Measurements from ENCODE around the gene RNPEPL1.
A peak's percentile ranks its signal among the peaks of the same experiment; 100 is the strongest.

RNPEPL1 gene

GRCh38 chr2:240569998-240570530, 1.8 kb downstream of the RNPEPL1 start:
- no peak for TF ChIP-seq Cebpa-rat (IDR thresholded peaks at IDR 0.05)
- Histone ChIP-seq H3K36me3 (peaks cover 43% of the 10 kb centered on the region), H3K4me1 (peaks cover 54% of the 10 kb centered on the region), H3K27me3 (no peaks in the 10 kb centered on the region), H4K20me1 (peaks cover 62% of the 10 kb centered on the region), H3K9me3 (no peaks in the 10 kb centered on the region), H3K4me3 (peak overlapping the region; percentile 86), H3K27ac (peak overlapping the region; percentile 96), H3K4me2 (peak overlapping the region; percentile 99), H3K9ac (peak overlapping the region; percentile 89)

GRCh38 chr2:240570531-240571313, 2.4 kb downstream of the RNPEPL1 start:
- Histone ChIP-seq H3K27ac (peak overlapping the region; percentile 27), H3K36me3 (peaks cover 49% of the 10 kb centered on the region), H3K4me3 (peak overlapping the region; percentile 86; the same call in 1 of the 2 replicates), H4K20me1 (peaks cover 68% of the 10 kb centered on the region), H3K9ac (peak overlapping the region; percentile 89), H3K4me2 (peak overlapping the region; percentile 99), H3K4me1 (peaks cover 48% of the 10 kb centered on the region), H3K9me3 (no peaks in the 10 kb centered on the region), H3K27me3 (no peaks in the 10 kb centered on the region)
- no peak for TF ChIP-seq Cebpa-rat (IDR thresholded peaks at IDR 0.05)

- no peak overlapping the region for H3K4me3 ChIP-seq
- H3K9ac ChIP-seq = 0 out of 2 replicates have a peak overlapping the region, but pooled peaks have one; percentile 89
- no peaks in the 10 kb centered on the region for H3K9me3 ChIP-seq
- TF ChIP-seq Cebpa-rat (IDR thresholded peaks at IDR 0.05) = no peak
- peaks cover 75% of the 10 kb centered on the region for H4K20me1 ChIP-seq
- H3K36me3 ChIP-seq = peaks cover 56% of the 10 kb centered on the region
- H3K27me3 ChIP-seq = no peaks in the 10 kb centered on the region
- peak overlapping the region; percentile 27 for H3K27ac ChIP-seq
- peak overlapping the region; percentile 99 for H3K4me2 ChIP-seq
- H3K4me1 ChIP-seq = peaks cover 42% of the 10 kb centered on the region
These were observed 3.2 kb downstream of the RNPEPL1 start for GRCh38 chr2:240571314-240571973.

GRCh38 chr2:240572141-240573031, 4.1 kb downstream of the RNPEPL1 start:
- H3K27me3 ChIP-seq = no peaks in the 10 kb centered on the region
- no peak overlapping the region for H3K4me2 ChIP-seq
- no peak overlapping the region for H3K4me3 ChIP-seq
- no peaks in the 10 kb centered on the region for H3K9me3 ChIP-seq
- H4K20me1 ChIP-seq = peaks cover 85% of the 10 kb centered on the region
- TF ChIP-seq Cebpa-rat (IDR thresholded peaks at IDR 0.05) = no peak
- H3K36me3 ChIP-seq = peaks cover 66% of the 10 kb centered on the region
- no peak overlapping the region for H3K27ac ChIP-seq
- peaks cover 33% of the 10 kb centered on the region for H3K4me1 ChIP-seq
- no peak overlapping the region for H3K9ac ChIP-seq

- Histone ChIP-seq H3K4me1 (peaks cover 27% of the 10 kb centered on the region), H3K27me3 (no peaks in the 10 kb centered on the region), H3K9me3 (no peaks in the 10 kb centered on the region), H3K36me3 (peaks cover 73% of the 10 kb centered on the region), H3K27ac (0 out of 2 replicates have a peak overlapping the region, but pooled peaks have one; percentile 26), H3K4me2 (no peak overlapping the region), H4K20me1 (peaks cover 92% of the 10 kb centered on the region), H3K4me3 (no peak overlapping the region), H3K9ac (no peak overlapping the region)
- TF ChIP-seq Cebpa-rat (IDR thresholded peaks at IDR 0.05) = no peak
These were observed 4.8 kb downstream of the RNPEPL1 start for GRCh38 chr2:240573071-240573515.

GRCh38 chr2:240573516-240574385, 5.5 kb downstream of the RNPEPL1 start:
- Histone ChIP-seq H3K9me3 (no peaks in the 10 kb centered on the region), H3K36me3 (peaks cover 79% of the 10 kb centered on the region), H4K20me1 (peaks cover 98% of the 10 kb centered on the region), H3K27ac (0 out of 2 replicates have a peak overlapping the region, but pooled peaks have one; percentile 26), H3K9ac (no peak overlapping the region), H3K27me3 (no peaks in the 10 kb centered on the region), H3K4me1 (peaks cover 27% of the 10 kb centered on the region), H3K4me2 (no peak overlapping the region), H3K4me3 (no peak overlapping the region)
- TF ChIP-seq Cebpa-rat (IDR thresholded peaks at IDR 0.05) = no peak

- Histone ChIP-seq H4K20me1 (peaks cover 99% of the 10 kb centered on the region), H3K36me3 (peaks cover 87% of the 10 kb centered on the region), H3K4me2 (no peak overlapping the region), H3K9me3 (no peaks in the 10 kb centered on the region), H3K27ac (no peak overlapping the region), H3K27me3 (no peaks in the 10 kb centered on the region), H3K4me1 (peaks cover 24% of the 10 kb centered on the region), H3K4me3 (no peak overlapping the region), H3K9ac (no peak overlapping the region)
- no peak for TF ChIP-seq Cebpa-rat (IDR thresholded peaks at IDR 0.05)
These were observed 6.3 kb downstream of the RNPEPL1 start for GRCh38 chr2:240574386-240575100.
